ENCODE results near the gene GNGT2.

- TF ChIP-seq, protein P1, sequence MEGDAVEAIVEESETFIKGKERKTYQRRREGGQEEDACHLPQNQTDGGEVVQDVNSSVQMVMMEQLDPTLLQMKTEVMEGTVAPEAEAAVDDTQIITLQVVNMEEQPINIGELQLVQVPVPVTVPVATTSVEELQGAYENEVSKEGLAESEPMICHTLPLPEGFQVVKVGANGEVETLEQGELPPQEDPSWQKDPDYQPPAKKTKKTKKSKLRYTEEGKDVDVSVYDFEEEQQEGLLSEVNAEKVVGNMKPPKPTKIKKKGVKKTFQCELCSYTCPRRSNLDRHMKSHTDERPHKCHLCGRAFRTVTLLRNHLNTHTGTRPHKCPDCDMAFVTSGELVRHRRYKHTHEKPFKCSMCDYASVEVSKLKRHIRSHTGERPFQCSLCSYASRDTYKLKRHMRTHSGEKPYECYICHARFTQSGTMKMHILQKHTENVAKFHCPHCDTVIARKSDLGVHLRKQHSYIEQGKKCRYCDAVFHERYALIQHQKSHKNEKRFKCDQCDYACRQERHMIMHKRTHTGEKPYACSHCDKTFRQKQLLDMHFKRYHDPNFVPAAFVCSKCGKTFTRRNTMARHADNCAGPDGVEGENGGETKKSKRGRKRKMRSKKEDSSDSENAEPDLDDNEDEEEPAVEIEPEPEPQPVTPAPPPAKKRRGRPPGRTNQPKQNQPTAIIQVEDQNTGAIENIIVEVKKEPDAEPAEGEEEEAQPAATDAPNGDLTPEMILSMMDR (IDR thresholded peaks at IDR 0.05): no peak
- no peak for TF ChIP-seq POLR2A (IDR thresholded peaks at IDR 0.05)
Measured at GRCh38 chr17:49241692-49242397, 31.5 kb upstream of the GNGT2 start.
